ENCODE results near the gene TMEM86B.
"Not testable (repeated sequence)": the region's sequence is repeated elsewhere in the genome, so short reads cannot be mapped to it uniquely, and the experiment has no call there.

Gene TMEM86B

GRCh38 chr19:55241143-55241934, 12.8 kb upstream of the TMEM86B start:
- no peak for DNase-seq

DNA sequence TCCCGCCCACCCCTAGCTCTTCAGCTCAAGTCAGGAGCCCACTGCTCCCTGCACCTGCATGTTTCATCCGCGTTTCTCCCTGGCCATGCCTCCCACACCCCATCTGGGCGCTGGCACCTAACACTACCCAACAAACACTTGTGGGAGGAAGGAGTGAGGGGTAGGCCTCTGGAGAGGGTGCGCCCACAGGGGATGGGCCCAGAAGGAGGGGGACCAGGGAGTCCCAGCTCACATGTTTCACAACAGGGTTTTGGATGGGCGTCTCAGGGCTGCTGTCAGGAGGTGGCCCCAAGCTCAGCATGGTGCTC, 12.1 kb upstream of the TMEM86B start:
- no peak for DNase-seq

GRCh38 chr19:55239004-55239403, 10.4 kb upstream of the TMEM86B start:
- DNase-seq, result no peak

- no peak for DNase-seq
Measured at GRCh38 chr19:55238030-55238429, 9.5 kb upstream of the TMEM86B start.

DNA sequence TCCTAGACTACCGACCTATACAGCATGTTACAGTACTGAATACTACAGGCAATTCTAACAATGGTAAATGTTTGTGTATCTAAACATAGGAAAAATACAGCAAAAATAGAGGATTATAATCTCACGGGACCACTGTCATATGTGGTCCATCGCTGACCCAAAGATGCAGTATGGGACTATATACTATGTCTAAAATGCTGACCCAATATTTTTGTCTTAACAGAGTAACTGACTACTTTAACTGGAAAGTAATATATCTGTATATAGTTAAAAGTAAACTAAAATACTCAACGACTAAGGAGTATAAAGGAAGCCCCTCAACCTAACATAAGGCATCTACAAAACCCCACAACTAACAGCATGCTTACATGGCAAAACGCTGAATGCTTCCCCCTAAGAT, 4.4 kb upstream of the TMEM86B start:
- DNase-seq, result no peak

GRCh38 chr19:55232286-55232602, 3.7 kb upstream of the TMEM86B start:
- DNase-seq, result no peak

DNA sequence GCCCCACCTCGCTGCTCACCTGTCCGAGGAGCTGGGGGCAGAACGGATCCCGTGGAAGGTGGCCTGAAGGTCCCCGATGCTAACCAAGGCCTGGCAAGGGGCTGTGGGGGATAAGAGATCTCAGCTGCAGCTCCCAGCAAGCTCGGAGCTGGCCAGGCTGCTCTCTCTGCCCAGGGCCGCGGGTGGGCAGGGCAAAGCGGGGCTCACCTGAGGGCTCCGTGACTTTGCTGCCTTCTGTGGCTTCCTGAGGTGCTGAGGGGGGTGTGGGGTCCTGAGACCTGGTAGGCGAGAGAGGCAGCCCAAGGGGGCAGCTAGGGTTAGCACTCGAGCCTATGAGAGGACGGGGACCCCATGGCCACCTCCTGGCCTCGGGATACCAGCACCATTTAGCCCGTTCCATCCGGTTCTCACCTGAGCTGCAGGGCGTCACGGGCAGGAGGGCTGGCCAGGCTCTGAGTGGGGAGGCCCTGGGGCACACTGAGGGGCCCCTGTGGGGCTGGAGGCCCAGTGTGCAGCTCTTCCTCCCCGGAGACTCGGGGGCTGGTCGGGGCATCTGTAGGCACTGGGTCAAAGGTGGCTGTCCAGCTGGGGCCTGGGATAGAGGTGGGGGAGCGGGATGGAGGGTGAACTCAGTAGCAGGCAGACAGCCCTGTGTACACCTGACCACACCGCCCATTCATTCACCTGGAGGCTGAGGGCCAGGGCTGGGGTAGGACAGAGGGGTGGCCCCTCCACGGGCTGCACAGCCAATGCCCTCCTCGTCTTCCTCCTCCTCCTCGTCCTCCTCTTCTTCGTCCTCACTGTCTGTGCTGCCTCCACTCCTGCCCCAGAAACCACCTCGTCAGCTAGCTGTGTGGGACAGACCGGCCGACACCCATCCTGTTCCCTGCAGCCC, 3.1 kb upstream of the TMEM86B start:
- no peak for DNase-seq

DNA sequence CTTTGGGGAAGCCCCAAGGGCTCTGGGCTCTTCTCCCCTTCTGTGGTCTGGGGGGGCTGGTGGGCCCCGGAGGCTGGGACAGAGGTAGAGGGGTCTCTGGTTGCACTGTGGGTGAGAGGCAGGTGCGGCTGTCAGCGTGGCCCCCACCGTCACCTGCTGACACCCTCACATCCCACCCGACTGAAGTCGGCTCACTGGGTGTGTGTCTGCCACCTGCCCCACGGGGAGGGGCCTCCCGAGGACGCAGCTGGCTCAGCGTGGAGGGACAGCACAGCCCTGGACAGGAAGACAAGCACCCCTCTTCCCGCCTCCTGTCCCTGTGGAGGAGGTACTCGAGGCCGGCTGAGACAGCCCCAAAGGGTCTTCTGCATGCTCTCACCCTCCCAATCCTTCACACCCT, 2.2 kb upstream of the TMEM86B start:
- no peak for DNase-seq

GRCh38 chr19:55230329-55230728, 1.8 kb upstream of the TMEM86B start:
- no peak for DNase-seq

- DNase-seq, result no peak
Measured at GRCh38 chr19:55229789-55230182, 1.2 kb upstream of the TMEM86B start.

DNA sequence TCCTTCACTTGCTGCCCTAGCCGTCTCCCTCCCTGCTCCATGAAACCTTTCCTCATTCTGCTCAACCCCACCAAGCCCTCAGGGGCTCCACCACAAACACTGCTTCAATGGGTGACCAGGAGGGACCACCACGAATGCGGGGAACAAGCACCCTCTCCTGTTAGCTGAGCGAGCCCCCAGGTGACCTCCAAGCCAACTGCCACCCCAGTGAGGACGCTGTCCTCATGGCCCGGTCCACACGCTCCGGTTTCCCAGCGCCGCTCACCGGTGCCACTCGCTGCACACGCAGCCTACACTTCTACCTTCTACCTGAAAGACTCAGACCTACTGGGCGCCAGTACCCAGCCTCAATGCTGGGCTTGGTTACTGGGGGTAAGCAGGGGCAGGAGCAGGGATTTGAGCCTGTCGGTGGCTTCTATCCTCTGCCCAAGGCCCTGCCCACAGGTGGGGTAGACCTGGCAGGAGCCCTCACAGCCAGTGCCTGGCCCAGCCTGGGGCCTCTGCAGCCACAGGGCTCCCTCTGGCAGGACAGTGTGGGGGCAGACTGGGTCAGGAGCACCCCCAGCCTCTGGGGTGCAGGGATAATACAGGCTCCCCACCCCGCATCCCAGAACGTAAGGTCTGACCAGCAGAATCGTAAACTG, 704 bp upstream of the TMEM86B start:
- no peak for DNase-seq

DNA sequence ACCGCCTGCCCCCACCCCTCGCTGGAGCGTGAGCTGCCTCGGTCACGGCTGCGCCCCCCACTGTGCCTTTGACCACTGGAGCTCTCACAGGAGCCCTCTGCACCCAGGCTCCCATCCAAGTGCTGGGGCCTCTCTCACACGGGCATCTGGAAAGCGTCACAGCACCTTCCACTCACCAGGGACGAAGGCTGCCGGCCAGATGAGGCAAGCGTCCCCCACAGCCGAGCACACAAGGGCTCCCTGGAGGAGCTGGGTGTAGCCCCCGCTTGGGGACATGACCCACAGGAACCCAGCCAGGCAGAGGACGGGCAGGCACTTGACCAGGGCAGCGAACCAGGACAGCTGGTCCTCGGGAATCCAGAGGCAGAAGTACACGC, 560 bp downstream of the TMEM86B start:
- no peak for DNase-seq

DNA sequence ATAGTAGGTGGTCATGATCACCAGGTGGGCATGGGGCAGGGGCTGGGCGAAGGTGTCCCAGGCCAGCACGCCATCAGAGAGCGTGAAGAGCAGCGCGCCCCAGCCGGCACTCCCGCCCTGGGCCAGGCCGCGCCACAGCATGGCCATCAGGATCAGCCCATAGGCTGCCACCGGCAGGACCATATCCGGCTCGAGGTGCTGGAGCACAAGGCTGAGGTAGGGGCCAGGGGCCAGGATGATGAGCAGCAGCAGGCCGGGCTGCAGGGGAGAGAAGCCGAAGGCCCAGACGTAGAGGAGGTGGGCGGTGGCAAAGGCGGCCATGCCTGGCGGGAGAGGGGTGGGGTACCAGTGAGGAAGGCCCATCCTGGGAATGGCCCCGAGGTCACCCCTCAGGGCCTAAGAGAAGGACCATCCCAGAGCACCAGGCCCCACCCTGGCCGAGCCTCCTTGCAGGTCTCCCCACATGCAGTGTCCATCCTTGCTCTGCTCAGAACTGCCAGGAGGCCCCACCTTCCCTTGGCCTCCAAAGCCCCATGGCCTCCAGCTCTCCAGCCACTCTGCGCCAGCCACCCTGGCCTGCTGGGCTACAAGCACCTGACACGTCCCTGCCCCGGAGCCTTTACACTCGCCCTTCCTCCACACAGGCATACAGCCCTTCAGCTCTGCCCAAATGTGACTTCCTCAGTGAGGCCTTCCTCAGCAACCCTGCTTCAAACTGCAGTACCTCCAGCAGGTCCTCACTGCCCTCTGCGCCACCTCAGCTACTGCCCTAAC, 1.1 kb downstream of the TMEM86B start:
- no peak for DNase-seq

- DNase-seq, result no peak
Measured at GRCh38 chr19:55226788-55227187, 1.8 kb downstream of the TMEM86B start.

- no peak for DNase-seq
Measured at GRCh38 chr19:55226273-55226672, 2.3 kb downstream of the TMEM86B start.

DNA sequence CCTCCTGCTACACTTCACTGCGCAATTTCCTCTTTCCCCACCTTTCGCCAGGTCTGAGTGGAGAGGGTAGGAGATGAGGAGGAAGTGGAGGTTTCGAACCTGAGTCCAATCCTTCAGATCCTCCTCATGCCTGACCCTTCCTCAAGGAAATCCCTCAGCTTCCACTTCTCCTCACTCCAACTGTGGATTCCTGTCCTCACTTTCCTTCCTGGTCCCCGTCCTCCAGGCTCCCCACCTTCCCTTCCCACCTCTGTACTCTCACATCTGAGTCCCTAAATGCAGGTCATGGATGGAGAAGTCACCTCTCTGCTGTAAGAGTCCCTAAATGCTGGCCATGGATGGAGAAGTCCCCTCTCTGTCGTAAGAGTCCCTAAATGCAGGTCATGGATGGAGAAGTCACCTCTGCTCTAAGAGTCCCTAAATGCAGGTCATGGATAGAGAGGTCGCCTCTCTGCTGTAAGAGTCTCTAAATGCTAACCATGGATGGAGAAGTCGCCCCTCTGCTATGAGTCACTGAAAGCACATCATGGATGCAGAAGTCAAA, 3.1 kb downstream of the TMEM86B start:
- no peak for DNase-seq

DNA sequence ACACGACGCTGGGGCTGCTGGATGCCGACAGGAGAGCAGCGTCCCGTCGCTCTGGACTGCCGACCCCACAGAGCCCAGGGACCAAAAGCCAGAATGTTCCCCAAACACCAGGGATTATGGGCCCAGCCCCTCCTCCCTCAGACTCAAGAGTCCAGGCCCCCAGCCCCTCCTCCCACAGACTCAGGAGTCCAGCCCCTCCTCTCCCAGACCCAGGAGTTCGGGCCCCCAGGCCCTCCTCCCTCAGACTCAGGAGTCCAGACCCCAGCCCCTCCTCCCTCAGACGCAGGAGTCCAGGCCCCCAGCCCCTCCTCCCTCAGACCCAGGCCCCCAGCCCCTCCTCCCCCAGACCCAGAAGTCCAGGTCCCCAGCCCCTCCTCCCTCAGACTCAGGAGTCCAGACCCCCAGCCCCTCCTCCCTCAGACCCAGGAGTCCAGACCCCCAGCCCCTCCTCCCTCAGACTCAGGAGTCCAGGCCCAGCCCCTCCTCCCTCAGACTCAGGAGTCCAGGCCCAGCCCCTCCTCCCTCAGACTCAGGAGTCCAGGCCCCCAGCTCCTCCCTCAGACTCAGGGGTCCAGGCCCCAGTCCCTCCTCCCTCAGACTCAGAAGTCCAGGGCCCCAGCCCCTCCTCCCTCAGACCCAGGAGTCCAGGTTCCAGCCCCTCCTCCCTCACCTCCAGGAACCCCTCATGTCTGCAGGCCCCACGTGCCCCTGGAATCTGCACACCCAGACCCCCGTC, 3.7 kb downstream of the TMEM86B start:
- DNase-seq, result not testable (repeated sequence)

GRCh38 chr19:55224038-55224665, 4.4 kb downstream of the TMEM86B start:
- DNase-seq, result no peak

DNA sequence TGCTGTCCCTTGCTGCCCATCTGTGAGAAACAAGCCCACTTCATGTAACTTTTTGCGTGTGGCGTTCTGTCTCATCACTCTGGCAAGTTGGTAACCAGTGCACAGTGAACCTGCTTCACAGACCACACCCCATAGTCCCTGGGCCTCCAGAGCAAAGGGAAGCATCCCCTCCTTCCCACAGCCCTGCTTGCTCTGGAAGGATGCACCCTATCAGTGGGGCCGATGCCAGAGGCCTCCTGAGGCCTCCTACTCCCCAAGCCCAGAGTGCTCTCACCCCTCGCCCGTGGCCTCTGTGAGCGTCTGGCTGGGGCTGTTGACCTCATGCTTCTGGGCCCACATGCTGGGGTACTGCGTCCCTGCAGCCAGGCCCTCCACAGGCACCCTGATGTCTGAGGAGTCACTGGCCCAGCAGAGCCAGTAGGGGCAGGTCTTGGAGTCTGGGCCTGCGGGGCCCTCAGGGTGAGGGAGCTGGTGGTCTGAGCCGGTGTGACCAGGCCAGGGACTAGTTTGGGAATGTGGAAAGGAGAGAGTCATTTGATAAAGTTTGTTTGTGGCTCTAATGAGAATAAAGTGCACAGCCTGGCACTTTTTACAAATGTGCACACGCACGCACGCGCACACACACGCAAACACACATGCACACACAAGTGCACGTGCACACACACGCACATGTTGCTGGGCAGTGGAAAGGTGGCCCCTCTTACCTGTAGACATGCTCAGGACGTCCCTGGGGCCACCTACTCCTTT, 5.1 kb downstream of the TMEM86B start:
- no peak for DNase-seq

DNA sequence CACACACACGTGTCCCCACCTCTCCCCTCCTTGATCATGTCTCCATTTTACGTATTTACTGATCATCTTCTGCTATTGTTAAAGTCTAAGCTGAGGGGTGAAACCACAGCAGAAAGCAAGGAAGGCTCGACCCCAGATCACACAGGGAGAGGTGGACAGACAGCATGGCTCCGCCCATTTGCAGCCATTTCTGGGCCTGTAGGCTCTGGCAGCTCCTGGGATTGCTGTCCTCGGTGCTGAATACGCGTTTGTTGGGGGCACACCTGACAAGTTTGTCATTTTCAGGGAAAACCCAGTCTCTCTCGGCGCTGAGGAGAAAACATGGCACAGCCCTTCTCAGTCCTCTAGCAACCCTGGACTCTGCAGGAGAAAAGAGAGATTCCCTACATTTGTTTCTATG, 8.0 kb downstream of the TMEM86B start:
- DNase-seq, result no peak

Measured in NCI-H2081 (cell line).